ENCODE results near the gene SDHAF2.

Gene SDHAF2

GRCh38 chr11:61476371-61476770 lies 46.4 kb downstream of the SDHAF2 start:
- Histone ChIP-seq H3K9me3 (ENCODE audit: control insufficient read depth, insufficient read depth, low read depth, low read length) (no peaks in the 10 kb centered on the region), H3K36me3 (ENCODE audit: control insufficient read depth in 2 of 2, insufficient read depth in 1 of 2, low read length in 2 of 2) (peaks cover 0 to 4% of the 10 kb centered on the region in 2 experiments; a peak in 1 of 3 replicates), H3K4me3 (ENCODE audit: low read depth, low read length) (no peak overlapping the region), H3K27ac (ENCODE audit: extremely low read depth, low read depth, low read length) (no peak overlapping the region), H3K4me1 (ENCODE audit: control insufficient read depth, insufficient read depth, low read length) (no peaks in the 10 kb centered on the region)
- POLR2A ChIA-PET: no interaction called here
- CTCF ChIA-PET: interaction anchor here (0.6 to 11.7 kb wide), 14 partner anchors 8 to 1537 kb away, joined by 3 to 325 read pairs (median 7); partner anchors contain the start of genes LRRC10B and MS4A15
- TF ChIP-seq ZNF624 (tag by site-specific recombination; IDR thresholded peaks at IDR 0.05): no peak
- TF ChIP-seq ZNF488 (tag by site-specific recombination; IDR thresholded peaks at IDR 0.05): no peak
- TF ChIP-seq SETDB1 (IDR thresholded peaks at IDR 0.05; ENCODE audit: insufficient read length, low read length): no peak
- TF ChIP-seq ZNF202 (tag by site-specific recombination; IDR thresholded peaks at IDR 0.05; ENCODE audit: borderline replicate concordance): no peak
- TF ChIP-seq PBX3 (CRISPR knock-in tag; IDR thresholded peaks at IDR 0.05): no peak
- no peak for TF ChIP-seq ZNF701 (tag by site-specific recombination; IDR thresholded peaks at IDR 0.05)
- TF ChIP-seq TSHZ1 (tag by site-specific recombination; IDR thresholded peaks at IDR 0.05; ENCODE audit: borderline replicate concordance): no peak
- no peak for TF ChIP-seq ZNF791 (tag by site-specific recombination; IDR thresholded peaks at IDR 0.05)
- no peak for TF ChIP-seq HOXD13 (CRISPR knock-in tag; IDR thresholded peaks at IDR 0.05; ENCODE audit: borderline replicate concordance)
- TF ChIP-seq ZNF518A (tag by site-specific recombination; conservative IDR thresholded peaks at IDR 0.05; ENCODE audit: low read depth): no peak
- no peak for TF ChIP-seq ZNF354C (tag by site-specific recombination; IDR thresholded peaks at IDR 0.05; ENCODE audit: borderline replicate concordance, low read depth)
- TF ChIP-seq ZNF596 (tag by site-specific recombination; IDR thresholded peaks at IDR 0.05): no peak
- no peak for TF ChIP-seq ZBTB11 (tag by site-specific recombination; conservative IDR thresholded peaks at IDR 0.05; ENCODE audit: low read depth)
- no peak for TF ChIP-seq ZNF19 (tag by site-specific recombination; IDR thresholded peaks at IDR 0.05; ENCODE audit: low read depth)
- no peak for TF ChIP-seq PRDM2 (tag by site-specific recombination; IDR thresholded peaks at IDR 0.05; ENCODE audit: borderline replicate concordance)
- TF ChIP-seq ZNF768 (tag by site-specific recombination; IDR thresholded peaks at IDR 0.05): no peak
- TF ChIP-seq ZNF121 (tag by site-specific recombination; IDR thresholded peaks at IDR 0.05): no peak

Data from HEK293 (cell line).